Measurements from ENCODE around the gene CCSER1.

DNA sequence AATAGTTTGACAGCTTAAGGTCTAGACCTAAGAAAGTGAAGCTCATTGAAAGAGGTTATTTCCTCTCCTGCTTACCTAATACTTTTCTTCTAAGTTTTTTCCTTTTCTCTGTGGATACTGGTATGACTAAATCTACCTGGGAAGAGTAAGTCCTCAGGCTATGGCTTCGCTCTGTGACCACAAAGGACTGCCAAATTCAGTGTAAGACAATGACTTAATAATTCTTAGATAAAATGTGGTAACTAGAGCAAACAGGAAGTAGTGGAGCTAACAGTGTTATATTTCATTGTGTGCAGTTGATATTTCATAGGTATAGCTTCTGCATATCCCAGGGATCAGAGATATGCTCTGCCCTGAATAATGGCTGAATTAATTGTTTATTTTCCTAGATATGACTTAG is 418.9 kb downstream of the CCSER1 start:
- TF ChIP-seq, protein P1, sequence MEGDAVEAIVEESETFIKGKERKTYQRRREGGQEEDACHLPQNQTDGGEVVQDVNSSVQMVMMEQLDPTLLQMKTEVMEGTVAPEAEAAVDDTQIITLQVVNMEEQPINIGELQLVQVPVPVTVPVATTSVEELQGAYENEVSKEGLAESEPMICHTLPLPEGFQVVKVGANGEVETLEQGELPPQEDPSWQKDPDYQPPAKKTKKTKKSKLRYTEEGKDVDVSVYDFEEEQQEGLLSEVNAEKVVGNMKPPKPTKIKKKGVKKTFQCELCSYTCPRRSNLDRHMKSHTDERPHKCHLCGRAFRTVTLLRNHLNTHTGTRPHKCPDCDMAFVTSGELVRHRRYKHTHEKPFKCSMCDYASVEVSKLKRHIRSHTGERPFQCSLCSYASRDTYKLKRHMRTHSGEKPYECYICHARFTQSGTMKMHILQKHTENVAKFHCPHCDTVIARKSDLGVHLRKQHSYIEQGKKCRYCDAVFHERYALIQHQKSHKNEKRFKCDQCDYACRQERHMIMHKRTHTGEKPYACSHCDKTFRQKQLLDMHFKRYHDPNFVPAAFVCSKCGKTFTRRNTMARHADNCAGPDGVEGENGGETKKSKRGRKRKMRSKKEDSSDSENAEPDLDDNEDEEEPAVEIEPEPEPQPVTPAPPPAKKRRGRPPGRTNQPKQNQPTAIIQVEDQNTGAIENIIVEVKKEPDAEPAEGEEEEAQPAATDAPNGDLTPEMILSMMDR (IDR thresholded peaks at IDR 0.05 in 8 of 11, conservative IDR thresholded peaks at IDR 0.05 in 3 of 11): no peak
- no peak for TF ChIP-seq POLR2A (IDR thresholded peaks at IDR 0.05)
- TF ChIP-seq POLR2AphosphoS5 (IDR thresholded peaks at IDR 0.05): no peak
